Endothelial cell (in vitro differentiated cells): ENCODE results near the gene ARX. TPM values are rescaled to one million over a fixed set of nuclear protein-coding genes. Genes with fewer than 3 reads are reported as not detected.

Experiments
- DNase-seq: peaks from one replicate; pipeline ENCODE4 v3.0.0; 2021; ENCODE audit warnings: low spot score
- H3K27ac Mint-ChIP-seq: one replicate; pipeline ENCODE4 v1.8.0; 2021; ENCODE audit warnings: mixed read lengths, inconsistent platforms; ENCODE audit not compliant: unreplicated experiment
- H3K27me3 Mint-ChIP-seq: one replicate; pipeline ENCODE4 v1.8.0; 2021; ENCODE audit warnings: mild to moderate bottlenecking, moderate library complexity, mixed read lengths, inconsistent platforms; ENCODE audit not compliant: unreplicated experiment
- H3K36me3 Mint-ChIP-seq: one replicate; pipeline ENCODE4 v1.8.0; 2021; ENCODE audit warnings: mild to moderate bottlenecking, low read depth, mixed read lengths, inconsistent platforms; ENCODE audit not compliant: unreplicated experiment
- H3K4me1 Mint-ChIP-seq: one replicate; pipeline ENCODE4 v1.8.0; 2021; ENCODE audit warnings: mild to moderate bottlenecking, mixed read lengths, inconsistent platforms; ENCODE audit not compliant: unreplicated experiment
- H3K4me3 Mint-ChIP-seq: one replicate; pipeline ENCODE4 v1.8.0; 2021; ENCODE audit warnings: mild to moderate bottlenecking, mixed read lengths, inconsistent platforms; ENCODE audit not compliant: unreplicated experiment
- H3K9me3 Mint-ChIP-seq: one replicate; pipeline ENCODE4 v1.8.0; 2021; ENCODE audit warnings: mixed read lengths, inconsistent platforms; ENCODE audit not compliant: unreplicated experiment
- CTCF ChIP-seq: fragments of 200-600 bp; sonication (generic); IDR thresholded peaks from one replicate; pipeline ENCODE4 v1.5.0; 2021; ENCODE audit warnings: antibody characterized with exemption; ENCODE audit not compliant: unreplicated experiment
- total RNA-seq: library from RNA; stranded (reverse); fragmentation: NEBNext Ultra II Directional; extraction: Animal tissue kit (Norgen Biotek cat#: 25700); gene quantifications from one replicate; pipeline ENCODE4 v1.2.1, GENCODE V29; 2021; ENCODE audit not compliant: unreplicated experiment

The ARX gene
- total RNA-seq, 1 donor from 2014 or later = not detected

- Mint-ChIP-seq H3K9me3 (no peaks in the 10 kb centered on the region), H3K4me1 (peaks cover 13% of the 10 kb centered on the region), H3K36me3 (no peaks in the 10 kb centered on the region), H3K27me3 (peaks cover 19% of the 10 kb centered on the region), H3K27ac (no peak overlapping the region), H3K4me3 (no peak overlapping the region)
- TF ChIP-seq CTCF = no peak
- no peak for DNase-seq
Measured at GRCh38 chrX:25005034-25005381, 10.8 kb downstream of the ARX start.

- Mint-ChIP-seq H3K4me1 (peaks cover 13% of the 10 kb centered on the region), H3K36me3 (no peaks in the 10 kb centered on the region), H3K27ac (no peak overlapping the region), H3K9me3 (no peaks in the 10 kb centered on the region), H3K27me3 (peaks cover 19% of the 10 kb centered on the region), H3K4me3 (no peak overlapping the region)
- DNase-seq = no peak
- TF ChIP-seq CTCF = no peak
Measured at GRCh38 chrX:25004485-25005032, 11.2 kb downstream of the ARX start.

- peaks cover 17% of the 10 kb centered on the region for H3K27me3 Mint-ChIP-seq
- H3K9me3 Mint-ChIP-seq = no peaks in the 10 kb centered on the region
- H3K36me3 Mint-ChIP-seq = no peaks in the 10 kb centered on the region
- H3K4me3 Mint-ChIP-seq = no peak overlapping the region
- TF ChIP-seq CTCF = no peak
- no peak for DNase-seq
- no peak overlapping the region for H3K27ac Mint-ChIP-seq
- peaks cover 13% of the 10 kb centered on the region for H3K4me1 Mint-ChIP-seq
Measured at GRCh38 chrX:25004040-25004439, 11.7 kb downstream of the ARX start.

GRCh38 chrX:25003066-25003849, 12.5 kb downstream of the ARX start:
- no peak overlapping the region for H3K27ac Mint-ChIP-seq
- H3K27me3 Mint-ChIP-seq = peaks cover 17% of the 10 kb centered on the region

More at GRCh38 chrX:25003066-25003849, 12.5 kb downstream of the ARX start:
- Mint-ChIP-seq H3K4me1 (peaks cover 13% of the 10 kb centered on the region), H3K9me3 (no peaks in the 10 kb centered on the region), H3K36me3 (no peaks in the 10 kb centered on the region), H3K4me3 (peak overlapping the region; percentile 83)
- no peak for TF ChIP-seq CTCF
- no peak for DNase-seq
